Smooth muscle cell (in vitro differentiated cells): ENCODE data around the gene FLG. TPM values are rescaled to one million over a fixed set of nuclear protein-coding genes. Genes with fewer than 3 reads are reported as not detected.

Experiments used
- polyA plus RNA-seq: library from polyadenylated mRNA; unstranded; fragments of >200 nt; fragmentation: Nextera tagmentation; extraction: Ambion mirVana; gene quantifications from 2 replicates; pipeline ENCODE4 v1.2.1, GENCODE V29; 2016
- total RNA-seq: library from RNA; depleted of rRNA; stranded (reverse); fragments of >200 nt; gene quantifications from 2 replicates; pipeline ENCODE4 v1.2.3, GENCODE V29; 2014

The FLG gene
- total and polyA plus RNA-seq, 2 experiments from 2014 or later, result not detected

Other genes starting within 250 kb of the FLG start
- not detected in 2 replicates for gene TCHHL1, start 236.2 kb downstream of the FLG start, total RNA-seq
- not detected in 2 replicates for gene TCHHL1, start 236.2 kb downstream of the FLG start, polyA plus RNA-seq
- not detected in 2 replicates for gene TCHH, start 209.8 kb downstream of the FLG start, total RNA-seq
- not detected in 2 replicates for gene TCHH, start 209.8 kb downstream of the FLG start, polyA plus RNA-seq
- gene RPTN, start 166.0 kb downstream of the FLG start, total RNA-seq, result not detected in 2 replicates
- not detected in 2 replicates for gene RPTN, start 166.0 kb downstream of the FLG start, polyA plus RNA-seq
- gene HRNR, start 101.0 kb downstream of the FLG start, total RNA-seq, result not detected in 2 replicates
- gene HRNR, start 101.0 kb downstream of the FLG start, polyA plus RNA-seq, result not detected in 2 replicates
- not detected in 2 replicates for gene FLG2, start 34.8 kb upstream of the FLG start, total RNA-seq
- not detected in 2 replicates for gene FLG2, start 34.8 kb upstream of the FLG start, polyA plus RNA-seq
- not detected in 2 replicates for gene CRNN, start 89.0 kb upstream of the FLG start, total RNA-seq
- not detected in 2 replicates for gene CRNN, start 89.0 kb upstream of the FLG start, polyA plus RNA-seq
- gene LCE5A, start 185.6 kb upstream of the FLG start, total RNA-seq, result not detected in 2 replicates
- not detected in 2 replicates for gene LCE5A, start 185.6 kb upstream of the FLG start, polyA plus RNA-seq
- not detected in 2 replicates for gene CRCT1, start 189.2 kb upstream of the FLG start, total RNA-seq
- gene CRCT1, start 189.2 kb upstream of the FLG start, polyA plus RNA-seq, result not detected in 2 replicates
- gene LCE3E, start 241.5 kb upstream of the FLG start, total RNA-seq, result not detected in 2 replicates
- gene LCE3E, start 241.5 kb upstream of the FLG start, polyA plus RNA-seq, result not detected in 2 replicates